ENCODE measurements around the gene GIGYF1. TPM values are rescaled to one million over a fixed set of nuclear protein-coding genes. Genes with fewer than 3 reads are reported as not detected.

Gene GIGYF1
- total and polyA plus RNA-seq, 2 donors (not counting 3 experiments of a cell fraction or from before 2014, with no cell fraction given), result 13.6 to 46.3 TPM

DNA sequence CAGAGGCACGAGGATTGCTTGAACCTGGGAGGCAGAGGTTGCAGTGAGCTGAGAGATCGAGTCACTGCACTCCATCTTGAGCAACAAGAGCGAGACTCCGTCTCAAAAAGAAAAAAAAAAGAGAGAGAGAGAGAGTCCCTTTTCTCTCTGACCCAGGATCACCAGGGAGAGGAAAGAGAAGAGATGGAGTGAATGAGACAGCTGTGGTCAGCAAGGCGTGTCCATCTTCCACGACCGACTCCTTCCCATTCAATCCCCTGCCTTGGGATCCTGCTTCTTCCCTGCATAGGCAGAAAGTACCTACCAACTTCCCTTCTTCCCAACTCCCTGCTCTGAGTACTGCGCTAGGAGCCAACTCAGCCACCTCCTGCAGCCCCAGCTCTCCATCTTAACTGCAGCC, 34.1 kb upstream of the GIGYF1 start:
- ChIA-PET CTCF (interaction anchor here (0.9 to 5.2 kb wide), 3 partner anchors 22 to 114 kb away, joined by 3 to 90 read pairs (median 4); partner anchors contain the start of gene POP7), POLR2A (no interaction called here)
- Histone ChIP-seq H3K9me1 (replicated peaks; ENCODE audit: control insufficient read depth, extremely low read depth, insufficient read depth, low read length) (no peaks in the 10 kb centered on the region), H3K4me3 (replicated peaks in 1 of 3; ENCODE audit: insufficient read depth in 1 of 3, low read depth in 1 of 3, low read length in 3 of 3) (no peak overlapping the region), H3K9ac (replicated peaks; ENCODE audit: extremely low read depth, insufficient read depth, low read length) (no peak overlapping the region), H3K27ac (ENCODE audit: insufficient read depth, low read depth, low read length) (no peak overlapping the region), H3K4me2 (ENCODE audit: insufficient read depth, low read length) (no peak overlapping the region), H3K27me3 (ENCODE audit: control insufficient read depth in 2 of 2, insufficient read depth in 2 of 2, low read length in 2 of 2) (peaks cover 4 to 8% of the 10 kb centered on the region in 2 experiments), H2AFZ (ENCODE audit: low read depth, low read length) (no peak overlapping the region), H3K4me1 (ENCODE audit: control insufficient read depth, extremely low read depth, insufficient read depth, low read length) (no peaks in the 10 kb centered on the region), H4K20me1 (replicated peaks; ENCODE audit: control insufficient read depth, extremely low read depth, insufficient read depth, low read length) (no peaks in the 10 kb centered on the region), H3K9me3 (replicated peaks; ENCODE audit: control insufficient read depth, insufficient read depth, low read length) (no peaks in the 10 kb centered on the region), H3K79me2 (ENCODE audit: control insufficient read depth, insufficient read depth, low read length) (no peaks in the 10 kb centered on the region), H3K36me3 (ENCODE audit: control insufficient read depth in 2 of 2, extremely low read depth in 1 of 2, insufficient read depth in 2 of 2, low read length in 2 of 2) (no peaks in the 10 kb centered on the region)
- FAIRE-seq (peak; percentile 85), DNase-seq (ENCODE audit: low read depth, low spot score) (no peak)
- dilution Hi-C loops (cut with MboI; ENCODE audit: extremely low pct_ligation_motif_present, low sequenced_read_pairs), result no loop called here
- intact Hi-C loops (cut with micrococcal nuclease), result no loop called here
- BruUV-seq (replicated peaks), result no TSS peak
- TF ChIP-seq MYC (IDR thresholded peaks at IDR 0.05; ENCODE audit: low read depth, low read length) (no peak), EZH2 (IDR thresholded peaks at IDR 0.05; ENCODE audit: borderline replicate concordance, low read depth, low read length, severe bottlenecking) (no peak)
- TF ChIP-seq, protein P1, sequence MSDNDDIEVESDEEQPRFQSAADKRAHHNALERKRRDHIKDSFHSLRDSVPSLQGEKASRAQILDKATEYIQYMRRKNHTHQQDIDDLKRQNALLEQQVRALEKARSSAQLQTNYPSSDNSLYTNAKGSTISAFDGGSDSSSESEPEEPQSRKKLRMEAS (IDR thresholded peaks at IDR 0.05; ENCODE audit: insufficient read depth, insufficient read length), result no peak

DNA sequence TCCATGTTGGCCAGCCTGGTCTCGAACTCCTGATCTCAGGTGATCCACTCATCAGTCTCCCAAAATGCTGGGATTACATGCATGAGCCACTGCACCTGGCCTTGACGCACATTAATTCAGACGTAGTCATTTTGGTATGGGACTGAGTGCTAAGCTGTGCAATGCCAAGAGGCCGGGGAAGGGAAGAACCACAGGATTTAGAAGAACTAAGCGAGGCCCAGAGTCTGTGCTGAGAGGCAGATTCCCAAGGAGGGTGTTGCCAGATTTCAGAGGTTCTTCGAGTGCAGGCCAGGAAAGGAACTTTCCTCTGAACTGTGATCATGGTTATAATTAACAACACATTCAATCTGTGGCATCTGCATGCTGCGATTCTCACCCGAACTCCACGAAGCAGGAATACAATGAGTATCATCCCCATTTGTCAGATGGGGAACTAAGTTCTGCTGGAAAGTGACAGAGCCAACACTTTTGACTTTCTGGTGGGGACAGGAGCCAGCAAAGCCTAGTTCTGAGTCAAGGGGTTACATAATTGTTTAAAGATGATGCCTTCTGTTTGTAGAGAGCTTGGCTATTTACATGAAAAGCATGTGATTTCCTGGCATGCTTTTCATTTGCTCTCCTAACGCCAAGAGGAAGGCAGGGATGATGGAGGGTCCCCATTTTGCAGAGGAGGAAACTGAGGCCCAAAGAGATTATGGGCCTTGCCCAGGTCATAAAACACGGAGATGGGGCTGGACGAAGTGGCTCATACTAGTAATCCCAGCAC, 33.1 kb upstream of the GIGYF1 start:
- no peaks in the 10 kb centered on the region for H3K4me1 ChIP-seq (ENCODE audit: control insufficient read depth, extremely low read depth, insufficient read depth, low read length)
- BruUV-seq (replicated peaks), result no TSS peak
- H3K4me3 ChIP-seq (replicated peaks in 1 of 3; ENCODE audit: insufficient read depth in 1 of 3, low read depth in 1 of 3, low read length in 3 of 3), result no peak overlapping the region
- H2AFZ ChIP-seq (ENCODE audit: low read depth, low read length), result no peak overlapping the region
- dilution Hi-C loops (cut with MboI; ENCODE audit: extremely low pct_ligation_motif_present, low sequenced_read_pairs), result no loop called here
- intact Hi-C loops (cut with micrococcal nuclease), result no loop called here
- CTCF ChIA-PET, result interaction anchor here (0.9 to 5.2 kb wide), 5 partner anchors 11 to 163 kb away, joined by 3 to 90 read pairs (median 3); partner anchors contain the start of genes FBXO24 and POP7
- FAIRE-seq, result no peak
- no peaks in the 10 kb centered on the region for H3K79me2 ChIP-seq (ENCODE audit: control insufficient read depth, insufficient read depth, low read length)
- H3K4me2 ChIP-seq (ENCODE audit: insufficient read depth, low read length), result no peak overlapping the region
- no peaks in the 10 kb centered on the region for H3K36me3 ChIP-seq (ENCODE audit: control insufficient read depth in 2 of 2, extremely low read depth in 1 of 2, insufficient read depth in 2 of 2, low read length in 2 of 2)
- DNase-seq (ENCODE audit: low read depth, low spot score), result no peak
- TF ChIP-seq MYC (IDR thresholded peaks at IDR 0.05; ENCODE audit: low read depth, low read length), result no peak
- TF ChIP-seq, protein P1 (IDR thresholded peaks at IDR 0.05; ENCODE audit: insufficient read depth, insufficient read length), result no peak
- TF ChIP-seq, protein P2, sequence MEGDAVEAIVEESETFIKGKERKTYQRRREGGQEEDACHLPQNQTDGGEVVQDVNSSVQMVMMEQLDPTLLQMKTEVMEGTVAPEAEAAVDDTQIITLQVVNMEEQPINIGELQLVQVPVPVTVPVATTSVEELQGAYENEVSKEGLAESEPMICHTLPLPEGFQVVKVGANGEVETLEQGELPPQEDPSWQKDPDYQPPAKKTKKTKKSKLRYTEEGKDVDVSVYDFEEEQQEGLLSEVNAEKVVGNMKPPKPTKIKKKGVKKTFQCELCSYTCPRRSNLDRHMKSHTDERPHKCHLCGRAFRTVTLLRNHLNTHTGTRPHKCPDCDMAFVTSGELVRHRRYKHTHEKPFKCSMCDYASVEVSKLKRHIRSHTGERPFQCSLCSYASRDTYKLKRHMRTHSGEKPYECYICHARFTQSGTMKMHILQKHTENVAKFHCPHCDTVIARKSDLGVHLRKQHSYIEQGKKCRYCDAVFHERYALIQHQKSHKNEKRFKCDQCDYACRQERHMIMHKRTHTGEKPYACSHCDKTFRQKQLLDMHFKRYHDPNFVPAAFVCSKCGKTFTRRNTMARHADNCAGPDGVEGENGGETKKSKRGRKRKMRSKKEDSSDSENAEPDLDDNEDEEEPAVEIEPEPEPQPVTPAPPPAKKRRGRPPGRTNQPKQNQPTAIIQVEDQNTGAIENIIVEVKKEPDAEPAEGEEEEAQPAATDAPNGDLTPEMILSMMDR (IDR thresholded peaks at IDR 0.05; ENCODE audit: extremely low read depth in 1 of 2, insufficient read depth in 1 of 2, low read depth in 1 of 2, low read length in 2 of 2), result no peak
- no peak for TF ChIP-seq POLR2A (IDR thresholded peaks at IDR 0.05; ENCODE audit: low read depth, low read length)
- no peak for TF ChIP-seq EZH2 (IDR thresholded peaks at IDR 0.05; ENCODE audit: borderline replicate concordance, low read depth, low read length, severe bottlenecking)
- TF ChIP-seq GATA2 (IDR thresholded peaks at IDR 0.05; ENCODE audit: insufficient read depth, insufficient read length, low read depth, low read length), result no peak
- no peak for TF ChIP-seq POLR2AphosphoS5 (IDR thresholded peaks at IDR 0.05; ENCODE audit: insufficient read depth, low read depth, low read length)
- TF ChIP-seq JUN (IDR thresholded peaks at IDR 0.05; ENCODE audit: borderline replicate concordance, insufficient read depth, insufficient read length, low read depth), result no peak
- no peak overlapping the region for H3K27ac ChIP-seq (ENCODE audit: insufficient read depth, low read depth, low read length)
- no peaks in the 10 kb centered on the region for H3K9me3 ChIP-seq (replicated peaks; ENCODE audit: control insufficient read depth, insufficient read depth, low read length)
- peaks cover 4 to 11% of the 10 kb centered on the region in 2 experiments for H3K27me3 ChIP-seq (ENCODE audit: control insufficient read depth in 2 of 2, insufficient read depth in 2 of 2, low read length in 2 of 2)
- POLR2A ChIA-PET, result interaction anchor here (0.6 kb wide), 1 partner anchor 36 kb away, joined by 5 read pairs; no protein-coding TSS in a partner anchor
- H4K20me1 ChIP-seq (replicated peaks; ENCODE audit: control insufficient read depth, extremely low read depth, insufficient read depth, low read length), result no peaks in the 10 kb centered on the region
- no peaks in the 10 kb centered on the region for H3K9me1 ChIP-seq (replicated peaks; ENCODE audit: control insufficient read depth, extremely low read depth, insufficient read depth, low read length)
- no peak overlapping the region for H3K9ac ChIP-seq (replicated peaks; ENCODE audit: extremely low read depth, insufficient read depth, low read length)

All from endothelial cell of umbilical vein (primary cell).